Activated CD4-positive, alpha-beta T cell treated with anti-CD3 and anti-CD28 coated beads, Interleukin-2, Interleukin-4, amounts not matched to agents 100 ng/mL and 50 ng/mL, durations not matched to agents 16 hours and 8 hours (primary cell): ENCODE measurements around the gene HILPDA.
"Not testable (repeated sequence)": the region's sequence is repeated elsewhere in the genome, so short reads cannot be mapped to it uniquely, and the experiment has no call there.

Source experiments
- DNase-seq: peaks from one replicate; pipeline ENCODE4 v3.0.0-alpha.2; 2020; ENCODE audit warnings: low spot score

HILPDA gene

DNA sequence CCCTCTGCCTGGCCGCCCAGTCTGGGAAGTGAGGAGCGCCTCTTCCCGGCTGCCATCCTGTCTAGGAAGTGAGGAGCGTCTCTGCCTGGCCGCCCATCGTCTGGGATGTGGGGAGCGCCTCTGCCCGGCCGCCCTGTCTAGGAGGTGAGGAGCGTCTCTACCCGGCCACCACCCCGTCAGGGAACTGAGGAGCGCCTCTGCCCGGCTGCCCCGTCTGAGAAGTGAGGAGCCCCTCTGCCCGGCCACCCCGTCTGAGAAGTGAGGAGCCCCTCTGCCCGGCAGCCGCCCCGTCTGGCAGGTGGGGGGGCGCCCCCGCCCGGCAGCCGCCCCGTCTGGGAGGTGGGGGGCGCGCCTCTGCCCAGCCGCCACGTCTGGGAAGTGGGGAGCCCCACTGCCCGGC, 7.7 kb downstream of the HILPDA start:
- DNase-seq: not testable (repeated sequence)

DNA sequence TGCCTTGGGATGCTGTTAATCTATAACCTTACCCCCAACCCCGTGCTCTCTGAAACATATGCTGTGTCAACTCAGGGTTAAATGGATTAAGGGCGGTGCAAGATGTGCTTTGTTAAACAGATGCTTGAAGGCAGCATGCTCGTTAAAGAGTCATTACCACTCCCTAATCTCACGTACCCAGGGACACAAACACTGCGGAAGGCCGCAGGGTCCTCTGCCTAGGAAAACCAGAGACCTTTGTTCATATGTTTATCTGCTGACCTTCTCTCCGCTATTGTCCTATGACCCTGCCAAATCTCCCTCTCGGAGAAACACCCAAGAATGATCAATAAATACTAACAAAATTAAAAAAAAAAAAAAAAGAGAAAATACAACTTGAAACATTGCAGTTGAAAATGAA, 8.3 kb downstream of the HILPDA start:
- not testable (repeated sequence) for DNase-seq

DNA sequence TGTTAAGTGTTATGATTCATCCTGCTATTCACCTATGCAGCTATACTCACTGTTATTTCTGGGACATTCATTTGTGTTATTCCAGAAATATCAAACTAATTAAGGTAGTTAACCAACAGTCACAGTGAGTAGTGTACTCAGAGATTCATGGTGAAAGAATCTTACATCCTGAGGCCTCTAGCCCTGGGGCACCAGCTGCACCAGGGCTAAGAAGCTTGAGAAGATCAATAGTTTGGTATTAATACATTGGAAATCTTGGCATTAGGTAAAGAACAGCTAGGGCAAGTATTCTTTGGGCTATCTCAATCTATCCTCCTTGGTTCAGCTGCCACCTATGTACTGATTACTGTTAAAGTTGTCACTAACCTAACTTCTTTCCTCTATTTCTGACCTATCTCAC, 11.2 kb downstream of the HILPDA start:
- DNase-seq: not testable (repeated sequence)

DNA sequence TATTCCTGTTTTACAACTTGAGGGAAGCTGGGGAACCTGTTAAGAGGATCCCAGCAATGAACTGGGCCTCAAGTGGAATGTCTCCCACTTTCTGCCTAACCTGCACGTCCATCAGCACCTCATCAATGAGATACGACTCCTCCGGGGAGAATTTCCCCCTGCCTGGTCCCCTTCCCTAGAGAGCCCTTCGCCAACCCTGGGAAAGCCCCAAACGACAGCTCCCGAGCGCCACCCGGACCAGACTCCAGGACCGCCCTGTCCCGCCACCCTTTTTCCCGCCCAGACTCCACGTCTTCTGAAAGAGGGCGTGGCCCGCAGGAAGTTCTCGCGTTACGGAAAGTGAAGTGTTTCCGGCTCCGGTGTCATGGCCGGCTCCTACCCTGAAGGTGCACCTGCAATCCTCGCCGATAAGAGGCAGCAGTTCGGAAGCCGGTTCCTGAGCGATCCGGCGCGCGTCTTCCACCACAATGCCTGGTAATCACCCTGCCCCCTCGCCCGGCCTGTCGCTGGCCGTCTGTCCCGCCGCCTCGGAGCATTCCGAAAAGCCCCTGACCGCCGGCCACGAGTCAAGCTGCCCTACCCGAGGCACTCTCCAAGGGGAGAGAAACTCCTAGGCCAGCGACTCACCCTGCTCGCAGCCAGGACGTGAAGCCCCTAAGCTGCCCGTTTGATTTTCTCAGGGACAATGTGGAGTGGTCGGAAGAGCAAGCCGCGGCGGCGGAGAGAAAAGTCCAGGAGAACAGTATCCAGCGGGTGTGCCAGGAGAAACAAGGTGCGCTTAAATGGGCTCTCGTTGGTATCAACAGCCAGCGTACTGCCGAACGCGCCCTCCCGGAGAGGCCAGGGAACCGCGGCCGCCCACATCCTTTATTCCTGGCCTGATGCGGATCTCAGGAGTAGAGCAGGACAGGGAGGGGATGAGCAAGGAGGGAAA, 21.0 kb downstream of the HILPDA start, which contains the start of gene METTL2B:
TSS of gene METTL2B (plus strand) at position 347 of the 934 bp plus-strand sequence. CDS start at position 365, 18 bp downstream.
- DNase-seq: peak; percentile 96

DNA sequence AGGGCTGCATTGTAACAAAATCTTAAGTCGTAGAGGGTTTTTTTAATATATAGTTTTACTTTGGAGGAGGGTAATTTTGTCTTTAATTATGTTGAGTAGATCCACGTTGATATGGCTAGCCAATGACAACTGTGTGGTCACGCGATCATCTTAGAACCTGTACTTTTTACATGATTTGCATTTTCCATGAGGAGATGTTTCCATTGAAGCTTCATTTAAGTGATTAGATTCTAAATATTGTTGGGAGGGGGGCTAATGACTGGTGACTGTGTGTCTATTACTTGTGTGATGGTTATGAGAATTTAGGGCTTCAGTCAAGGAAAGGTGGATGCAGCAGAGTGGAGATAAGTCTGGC, 21.6 kb downstream of the HILPDA start:
- DNase-seq: not testable (repeated sequence)

DNA sequence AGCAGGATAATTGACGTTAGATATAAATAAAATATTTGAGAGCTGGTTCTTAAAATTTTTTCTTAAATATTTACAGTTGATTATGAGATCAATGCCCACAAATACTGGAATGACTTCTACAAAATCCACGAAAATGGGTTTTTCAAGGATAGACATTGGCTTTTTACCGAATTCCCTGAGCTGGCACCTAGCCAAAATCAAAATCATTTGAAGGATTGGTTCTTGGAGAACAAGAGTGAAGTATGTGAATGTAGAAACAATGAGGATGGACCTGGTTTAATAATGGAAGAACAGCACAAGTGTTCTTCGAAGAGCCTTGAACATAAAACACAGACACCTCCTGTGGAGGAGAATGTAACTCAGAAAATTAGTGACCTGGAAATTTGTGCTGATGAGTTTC, 23.4 kb downstream of the HILPDA start:
- not testable (repeated sequence) for DNase-seq

DNA sequence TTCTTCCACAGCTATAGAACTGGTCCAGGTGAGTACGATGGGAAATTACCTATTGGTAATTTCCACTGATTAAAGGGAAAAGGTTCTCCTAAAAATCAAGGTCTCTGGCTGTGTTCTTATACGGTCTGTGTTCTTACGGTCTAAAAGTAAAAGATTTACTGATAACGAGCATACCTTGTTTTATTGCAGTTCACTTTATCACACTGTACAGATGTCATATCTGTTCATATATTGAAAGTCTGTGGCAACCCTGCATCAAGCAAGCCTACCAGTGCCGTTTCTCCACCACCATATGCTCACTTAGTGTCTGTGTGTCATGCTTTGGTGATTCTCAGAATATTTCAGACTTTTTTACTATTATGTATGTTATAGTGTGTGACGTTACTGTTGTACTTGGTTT, 32.5 kb downstream of the HILPDA start:
- DNase-seq: not testable (repeated sequence)

DNA sequence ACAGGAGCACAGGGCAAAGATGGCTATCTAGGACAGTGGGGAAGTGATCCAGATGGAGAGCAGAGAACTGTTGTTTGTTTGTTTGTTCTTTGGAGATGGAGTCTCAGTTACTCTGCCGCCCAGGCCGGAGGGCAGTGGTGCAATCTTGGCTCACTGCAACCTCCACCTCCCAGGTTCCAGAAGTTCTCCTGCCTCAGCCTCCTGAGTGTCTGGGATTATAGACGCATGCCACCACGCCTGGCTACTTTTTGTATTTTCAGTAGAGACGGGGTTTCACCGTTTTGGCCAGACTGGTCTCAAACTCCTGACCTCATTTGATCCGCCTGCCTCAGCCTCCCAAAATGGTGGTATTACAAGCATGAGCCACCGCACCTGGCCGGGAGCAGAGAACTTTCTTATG, 41.7 kb downstream of the HILPDA start:
- DNase-seq: no peak

DNA sequence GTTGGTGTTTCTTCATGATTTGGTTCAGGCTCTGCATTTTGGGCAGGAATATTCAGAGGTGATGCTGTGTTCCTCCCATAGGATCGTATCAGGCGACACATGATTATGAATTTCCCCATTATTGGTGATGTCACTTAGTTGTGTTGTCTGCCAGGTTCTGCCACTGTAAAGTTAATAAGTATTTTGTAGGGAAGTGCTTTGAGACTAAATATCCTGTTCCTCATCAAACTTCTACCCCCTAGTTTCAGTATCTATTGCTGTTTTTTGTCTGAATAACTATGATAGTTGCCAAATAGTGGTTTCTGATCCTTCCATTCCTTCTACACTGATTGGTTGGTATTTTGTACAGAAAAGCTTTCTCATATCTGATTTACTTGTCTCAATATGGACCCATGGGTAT, 49.7 kb downstream of the HILPDA start:
- not testable (repeated sequence) for DNase-seq

DNA sequence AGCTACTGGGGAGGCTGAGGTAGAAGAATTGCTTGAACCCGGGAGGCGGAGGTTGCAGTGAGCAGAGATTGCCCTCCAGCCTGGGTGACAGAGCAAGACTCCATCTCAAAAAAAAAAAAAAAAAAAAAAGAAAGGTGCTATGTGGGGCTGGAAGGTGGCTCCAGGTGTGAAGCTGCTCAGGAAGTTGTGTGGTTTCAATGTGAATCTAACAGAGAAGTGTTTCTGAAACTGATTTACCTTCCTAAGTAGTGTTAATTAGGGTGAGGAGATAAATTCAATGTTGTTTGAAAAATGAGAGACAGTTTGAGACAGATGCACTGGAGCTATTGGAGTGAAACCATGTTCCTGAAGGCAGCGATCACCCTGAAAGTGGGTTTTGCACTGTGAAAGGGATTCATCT, 51.1 kb downstream of the HILPDA start:
- not testable (repeated sequence) for DNase-seq

DNA sequence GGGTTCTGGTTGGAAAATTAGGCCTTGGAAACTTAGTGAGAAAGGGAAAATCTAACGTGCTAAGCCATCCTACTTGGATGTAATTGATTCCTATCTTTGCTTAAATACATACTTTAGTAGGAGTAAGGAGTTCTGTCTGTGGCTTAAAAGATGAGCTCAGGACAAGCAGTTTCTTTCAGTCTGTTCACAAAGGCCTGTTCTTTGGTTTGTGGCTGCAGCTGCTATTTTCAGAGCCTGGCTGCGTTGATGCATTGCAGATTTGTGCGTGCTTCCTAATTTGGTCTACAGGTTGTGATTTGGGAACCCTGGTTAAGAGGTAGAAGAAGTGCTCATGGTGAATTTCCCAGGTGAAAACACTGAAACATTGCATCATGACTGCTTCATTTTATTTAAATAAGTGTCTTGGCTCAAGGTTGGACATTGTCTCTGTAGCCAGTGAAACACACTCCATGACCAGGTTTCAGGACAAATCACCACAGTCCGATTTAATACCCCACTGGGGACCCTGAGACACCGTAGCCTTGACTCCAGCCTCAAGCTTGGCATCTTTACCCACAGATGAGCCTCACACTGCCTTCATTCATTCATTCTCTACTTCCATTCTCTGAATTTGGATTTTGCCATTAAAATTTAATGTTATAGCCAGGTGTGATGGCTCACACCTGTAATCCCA, 51.8 kb downstream of the HILPDA start:
- DNase-seq: not testable (repeated sequence)
